ENCODE data around the gene SLC27A1.

Gene SLC27A1

GRCh38 chr19:17481986-17482385 is 11.7 kb downstream of the SLC27A1 start:
- no peak overlapping the region for H3K4me3 ChIP-seq (ENCODE audit: low read length)
- no peak for DNase-seq (ENCODE audit: low read depth)
- no peak for TF ChIP-seq CTCF (IDR thresholded peaks at IDR 0.05; ENCODE audit: insufficient read depth, low read depth, low read length, missing control alignments)

- H3K4me3 ChIP-seq (ENCODE audit: low read length): no peak overlapping the region
- TF ChIP-seq CTCF (IDR thresholded peaks at IDR 0.05; ENCODE audit: insufficient read depth, low read depth, low read length, missing control alignments): no peak
- DNase-seq (ENCODE audit: low read depth): no peak
Measured at GRCh38 chr19:17482877-17483604, 12.7 kb downstream of the SLC27A1 start.

- H3K4me3 ChIP-seq (ENCODE audit: low read length): no peak overlapping the region
- DNase-seq (ENCODE audit: low read depth): no peak
- TF ChIP-seq CTCF (IDR thresholded peaks at IDR 0.05; ENCODE audit: insufficient read depth, low read depth, low read length, missing control alignments): no peak
Measured at GRCh38 chr19:17483605-17484002, 13.3 kb downstream of the SLC27A1 start.

GRCh38 chr19:17484520-17485185 is 14.3 kb downstream of the SLC27A1 start:
- no peak for DNase-seq (ENCODE audit: low read depth)
- TF ChIP-seq CTCF (IDR thresholded peaks at IDR 0.05; ENCODE audit: insufficient read depth, low read depth, low read length, missing control alignments): no peak
- H3K4me3 ChIP-seq (ENCODE audit: low read length): no peak overlapping the region

DNA sequence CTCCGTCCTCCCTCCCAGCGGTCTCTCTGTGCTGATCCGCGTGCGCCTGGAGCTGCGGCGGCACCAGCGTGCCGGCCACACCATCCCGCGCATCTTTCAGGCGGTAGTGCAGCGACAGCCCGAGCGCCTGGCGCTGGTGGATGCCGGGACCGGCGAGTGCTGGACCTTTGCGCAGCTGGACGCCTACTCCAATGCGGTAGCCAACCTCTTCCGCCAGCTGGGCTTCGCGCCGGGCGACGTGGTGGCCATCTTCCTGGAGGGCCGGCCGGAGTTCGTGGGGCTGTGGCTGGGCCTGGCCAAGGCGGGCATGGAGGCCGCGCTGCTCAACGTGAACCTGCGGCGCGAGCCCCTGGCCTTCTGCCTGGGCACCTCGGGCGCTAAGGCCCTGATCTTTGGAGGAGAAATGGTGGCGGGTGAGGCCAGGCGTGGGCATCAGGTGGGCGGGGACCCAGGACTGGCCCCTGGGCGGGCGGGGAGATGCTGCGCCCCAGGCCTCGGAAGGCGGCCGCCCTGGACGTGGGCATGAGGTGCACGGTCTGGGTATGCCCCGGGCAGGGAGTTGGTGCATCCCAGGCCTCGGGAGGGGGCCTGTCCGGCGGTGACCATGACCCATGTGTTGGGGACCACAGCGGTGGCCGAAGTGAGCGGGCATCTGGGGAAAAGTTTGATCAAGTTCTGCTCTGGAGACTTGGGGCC is 16.4 kb downstream of the SLC27A1 start:
- H3K4me3 ChIP-seq (ENCODE audit: low read length): no peak overlapping the region
- no peak for DNase-seq (ENCODE audit: low read depth)
- TF ChIP-seq CTCF (IDR thresholded peaks at IDR 0.05; ENCODE audit: insufficient read depth, low read depth, low read length, missing control alignments): no peak

- DNase-seq (ENCODE audit: low read depth): no peak
- TF ChIP-seq CTCF (IDR thresholded peaks at IDR 0.05; ENCODE audit: insufficient read depth, low read depth, low read length, missing control alignments): no peak
- no peak overlapping the region for H3K4me3 ChIP-seq (ENCODE audit: low read length)
Measured at GRCh38 chr19:17487284-17488121, 17.2 kb downstream of the SLC27A1 start.

All from epithelial cell of esophagus (primary cell).